Mucosa of rectum (tissue), 2 donors: ENCODE data around the gene ITGBL1.

Experiments
- H3K27ac ChIP-seq, 2 donors: one replicate each; pipeline ENCODE4 v1.7.0; 2013; ENCODE audit warnings: inconsistent platforms in 2 of 2, low read depth in 2 of 2, low read length in 2 of 2
- H3K27me3 ChIP-seq, 2 donors: one replicate each; pipeline ENCODE4 v1.7.0; 2013; ENCODE audit warnings: low read length in 2 of 2; ENCODE audit not compliant: control insufficient read depth in 2 of 2, insufficient read depth in 2 of 2
- H3K36me3 ChIP-seq, 2 donors: one replicate each; pipeline ENCODE4 v1.7.0; 2013; ENCODE audit warnings: low read length in 2 of 2; ENCODE audit not compliant: control insufficient read depth in 2 of 2, insufficient read depth in 2 of 2
- H3K4me1 ChIP-seq, 2 donors: one replicate each; pipeline ENCODE4 v1.7.0; 2013; ENCODE audit warnings: low read length in 2 of 2, mild to moderate bottlenecking in 1 of 2; ENCODE audit not compliant: control insufficient read depth in 2 of 2, insufficient read depth in 2 of 2
- H3K4me3 ChIP-seq, 2 donors: one replicate each; pipeline ENCODE4 v1.7.0; 2013; ENCODE audit warnings: low read length in 2 of 2
- H3K9ac ChIP-seq, 2 donors: one replicate each; pipeline ENCODE4 v1.7.0; 2013; ENCODE audit warnings: low read length in 2 of 2, low read depth in 1 of 2, mild to moderate bottlenecking in 1 of 2
- H3K9me3 ChIP-seq, 2 donors: one replicate each; pipeline ENCODE4 v1.7.0; 2013; ENCODE audit warnings: low read length in 2 of 2; ENCODE audit not compliant: control insufficient read depth in 2 of 2
- donor health status: healthy.
- donor health status: Normal muscosa, but diverticular disease.

The ITGBL1 gene

GRCh38 chr13:101706651-101707050 is 254.2 kb downstream of the ITGBL1 start:
- H3K36me3 ChIP-seq = no peaks in the 10 kb centered on the region
- no peaks in the 10 kb centered on the region for H3K9me3 ChIP-seq
- no peak overlapping the region for H3K27ac ChIP-seq
- no peaks in the 10 kb centered on the region for H3K4me1 ChIP-seq
- H3K27me3 ChIP-seq = no peaks in the 10 kb centered on the region
- no peak overlapping the region for H3K9ac ChIP-seq
- H3K4me3 ChIP-seq = no peak overlapping the region

- Histone ChIP-seq H3K27me3 (no peaks in the 10 kb centered on the region), H3K4me1 (no peaks in the 10 kb centered on the region), H3K27ac (no peak overlapping the region), H3K36me3 (no peaks in the 10 kb centered on the region), H3K4me3 (no peak overlapping the region), H3K9ac (no peak overlapping the region), H3K9me3 (no peaks in the 10 kb centered on the region)
These were observed 255.2 kb downstream of the ITGBL1 start for GRCh38 chr13:101707659-101708058.

- Histone ChIP-seq H3K27ac (no peak overlapping the region), H3K4me3 (no peak overlapping the region), H3K36me3 (no peaks in the 10 kb centered on the region), H3K4me1 (no peaks in the 10 kb centered on the region), H3K9me3 (no peaks in the 10 kb centered on the region), H3K9ac (no peak overlapping the region), H3K27me3 (no peaks in the 10 kb centered on the region)
These were observed 255.6 kb downstream of the ITGBL1 start for GRCh38 chr13:101708115-101708514.

- Histone ChIP-seq H3K36me3 (no peaks in the 10 kb centered on the region), H3K9ac (no peak overlapping the region), H3K4me3 (no peak overlapping the region), H3K4me1 (no peaks in the 10 kb centered on the region), H3K27me3 (no peaks in the 10 kb centered on the region), H3K9me3 (no peaks in the 10 kb centered on the region), H3K27ac (no peak overlapping the region)
These were observed 257.5 kb downstream of the ITGBL1 start for GRCh38 chr13:101709952-101710351.

GRCh38 chr13:101711307-101712025 is 259.0 kb downstream of the ITGBL1 start:
- Histone ChIP-seq H3K27me3 (no peaks in the 10 kb centered on the region), H3K9me3 (no peaks in the 10 kb centered on the region), H3K36me3 (no peaks in the 10 kb centered on the region), H3K4me3 (no peak overlapping the region), H3K9ac (no peak overlapping the region), H3K27ac (no peak overlapping the region), H3K4me1 (no peaks in the 10 kb centered on the region)

- Histone ChIP-seq H3K4me3 (no peak overlapping the region), H3K4me1 (no peaks in the 10 kb centered on the region), H3K9me3 (no peaks in the 10 kb centered on the region), H3K27ac (no peak overlapping the region), H3K9ac (no peak overlapping the region), H3K36me3 (no peaks in the 10 kb centered on the region), H3K27me3 (no peaks in the 10 kb centered on the region)
These were observed 259.5 kb downstream of the ITGBL1 start for GRCh38 chr13:101712026-101712348.

GRCh38 chr13:101714195-101714594 is 261.7 kb downstream of the ITGBL1 start:
- Histone ChIP-seq H3K4me1 (no peaks in the 10 kb centered on the region), H3K27me3 (no peaks in the 10 kb centered on the region), H3K9me3 (no peaks in the 10 kb centered on the region), H3K36me3 (no peaks in the 10 kb centered on the region), H3K4me3 (no peak overlapping the region), H3K9ac (no peak overlapping the region), H3K27ac (no peak overlapping the region)

GRCh38 chr13:101717353-101717752 is 264.9 kb downstream of the ITGBL1 start:
- Histone ChIP-seq H3K27me3 (no peaks in the 10 kb centered on the region), H3K9ac (no peak overlapping the region), H3K27ac (no peak overlapping the region), H3K4me3 (no peak overlapping the region), H3K4me1 (no peaks in the 10 kb centered on the region), H3K9me3 (no peaks in the 10 kb centered on the region), H3K36me3 (no peaks in the 10 kb centered on the region)

- H3K27me3 ChIP-seq = no peaks in the 10 kb centered on the region
- no peak overlapping the region for H3K9ac ChIP-seq
- H3K9me3 ChIP-seq = no peaks in the 10 kb centered on the region
- H3K27ac ChIP-seq = no peak overlapping the region
- no peak overlapping the region for H3K4me3 ChIP-seq
- no peaks in the 10 kb centered on the region for H3K4me1 ChIP-seq
- H3K36me3 ChIP-seq = no peaks in the 10 kb centered on the region
These were observed 266.0 kb downstream of the ITGBL1 start for GRCh38 chr13:101718496-101718895.

GRCh38 chr13:101726681-101727080 is 274.2 kb downstream of the ITGBL1 start:
- no peak overlapping the region for H3K27ac ChIP-seq
- no peak overlapping the region for H3K4me3 ChIP-seq
- no peak overlapping the region for H3K9ac ChIP-seq
- no peaks in the 10 kb centered on the region for H3K36me3 ChIP-seq
- H3K27me3 ChIP-seq = no peaks in the 10 kb centered on the region
- no peaks in the 10 kb centered on the region for H3K4me1 ChIP-seq
- no peaks in the 10 kb centered on the region for H3K9me3 ChIP-seq

- H3K27me3 ChIP-seq = no peaks in the 10 kb centered on the region
- H3K4me3 ChIP-seq = no peak overlapping the region
- H3K9me3 ChIP-seq = no peaks in the 10 kb centered on the region
- no peaks in the 10 kb centered on the region for H3K36me3 ChIP-seq
- H3K9ac ChIP-seq = no peak overlapping the region
- H3K27ac ChIP-seq = no peak overlapping the region
- no peaks in the 10 kb centered on the region for H3K4me1 ChIP-seq
These were observed 274.6 kb downstream of the ITGBL1 start for GRCh38 chr13:101727118-101727517.
